ENCODE measurements around the gene MS4A14. TPM values are rescaled to one million over a fixed set of nuclear protein-coding genes. Genes with fewer than 3 reads are reported as not detected.
"Not testable (repeated sequence)": the region's sequence is repeated elsewhere in the genome, so short reads cannot be mapped to it uniquely, and the experiment has no call there.

The MS4A14 gene, protein sequence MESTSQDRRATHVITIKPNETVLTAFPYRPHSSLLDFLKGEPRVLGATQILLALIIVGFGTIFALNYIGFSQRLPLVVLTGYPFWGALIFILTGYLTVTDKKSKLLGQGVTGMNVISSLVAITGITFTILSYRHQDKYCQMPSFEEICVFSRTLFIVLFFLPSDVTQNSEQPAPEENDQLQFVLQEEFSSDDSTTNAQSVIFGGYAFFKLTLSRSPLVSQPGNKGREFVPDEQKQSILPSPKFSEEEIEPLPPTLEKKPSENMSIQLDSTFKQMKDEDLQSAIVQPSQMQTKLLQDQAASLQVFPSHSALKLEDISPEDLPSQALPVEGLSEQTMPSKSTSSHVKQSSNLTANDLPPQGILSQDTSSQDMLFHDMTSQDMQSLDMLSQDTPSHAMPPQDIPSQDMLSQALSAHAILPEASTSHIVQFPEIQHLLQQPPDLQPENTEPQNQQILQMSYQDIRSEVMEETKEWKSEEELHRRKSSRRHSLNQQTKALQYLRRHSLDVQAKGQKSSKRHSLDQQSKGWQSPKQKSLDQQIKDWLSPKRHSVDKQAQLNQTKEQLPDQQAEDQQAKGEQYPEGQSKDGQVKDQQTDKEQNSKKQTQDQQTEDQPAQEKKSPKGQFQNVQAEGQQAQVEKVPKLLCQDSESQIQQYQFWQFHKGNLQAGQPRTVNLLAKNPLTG
- total RNA-seq = 1 to 10 TPM; 2.2 to 4.4 TPM
- long read RNA-seq, donor 1, partial matches to known transcripts = 0 of 2 reads
- long read RNA-seq, donor 1, other reads (novel, unspliced or antisense) = 2 of 2 reads
- long read RNA-seq, donor 2 = 0 reads

- no peak for DNase-seq (ENCODE audit: low spot score)
- intact Hi-C loops (cut with DNase I) = no loop called here
These were observed at the start of gene MS4A14 for GRCh38 chr11:60396382-60396781. Gene MS4A14, plus strand, starts transcription at chr11:60396459. Its CDS starts 120 bp downstream, at chr11:60396579.

DNA sequence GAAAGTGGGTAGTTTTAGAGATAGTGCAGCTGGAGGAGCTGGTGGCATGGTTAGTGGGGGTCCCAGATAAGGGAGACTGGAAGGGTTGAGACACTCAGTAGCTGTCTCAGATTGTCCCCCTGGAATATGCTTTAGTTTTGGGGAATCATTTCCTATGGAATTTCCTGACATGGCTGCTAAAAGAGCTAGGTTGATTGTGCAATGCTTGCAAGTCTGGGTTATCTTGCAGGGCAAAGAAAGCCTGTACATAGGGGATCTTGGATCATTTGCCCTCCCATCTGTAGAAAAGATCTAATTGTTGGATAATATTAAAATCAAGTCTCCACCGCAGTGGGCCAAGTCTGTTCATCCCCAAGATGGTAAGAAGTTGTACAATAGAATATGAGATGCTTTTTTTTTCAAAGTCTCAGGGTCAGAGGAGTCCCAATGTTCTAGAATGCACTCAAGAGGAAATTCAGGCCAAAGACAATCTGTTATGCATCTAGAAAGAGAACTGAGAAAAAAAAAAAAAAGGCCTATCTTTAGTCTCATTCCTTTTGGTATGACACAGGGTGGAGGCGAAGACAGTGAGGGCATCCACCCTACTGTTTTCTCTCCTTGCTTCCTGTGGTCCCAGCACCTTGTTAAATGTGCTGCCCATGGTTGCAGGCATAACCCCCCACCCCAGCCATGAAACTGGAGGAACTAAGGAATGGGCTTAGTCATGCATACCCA lies 49.0 kb upstream of the MS4A14 start:
- intact Hi-C loops (cut with DNase I) = no loop called here
- no peak for DNase-seq (ENCODE audit: low spot score)

DNA sequence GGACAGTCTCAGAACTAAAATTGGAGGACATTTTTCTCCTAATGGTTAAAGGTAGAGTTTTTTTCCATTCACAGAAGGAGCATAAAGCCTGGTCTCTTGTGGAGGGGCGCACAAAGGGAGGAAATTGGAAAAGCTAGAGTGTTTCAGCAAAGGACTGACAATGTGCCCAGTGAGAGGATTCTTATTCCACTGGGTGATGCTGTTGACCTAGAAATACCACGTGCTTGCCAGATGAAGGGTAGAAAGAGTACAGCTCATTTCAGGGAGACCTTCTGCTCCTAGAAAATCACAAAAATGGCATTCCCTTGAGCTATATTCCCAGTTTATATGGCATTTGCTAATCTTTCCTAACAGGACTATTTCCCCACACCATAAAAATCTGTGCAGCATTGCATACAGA lies 48.1 kb upstream of the MS4A14 start:
- intact Hi-C loops (cut with DNase I) = no loop called here
- no peak for DNase-seq (ENCODE audit: low spot score)

GRCh38 chr11:60349990-60350389 lies 46.3 kb upstream of the MS4A14 start:
- DNase-seq (ENCODE audit: low spot score) = no peak
- intact Hi-C loops (cut with DNase I) = no loop called here

DNA sequence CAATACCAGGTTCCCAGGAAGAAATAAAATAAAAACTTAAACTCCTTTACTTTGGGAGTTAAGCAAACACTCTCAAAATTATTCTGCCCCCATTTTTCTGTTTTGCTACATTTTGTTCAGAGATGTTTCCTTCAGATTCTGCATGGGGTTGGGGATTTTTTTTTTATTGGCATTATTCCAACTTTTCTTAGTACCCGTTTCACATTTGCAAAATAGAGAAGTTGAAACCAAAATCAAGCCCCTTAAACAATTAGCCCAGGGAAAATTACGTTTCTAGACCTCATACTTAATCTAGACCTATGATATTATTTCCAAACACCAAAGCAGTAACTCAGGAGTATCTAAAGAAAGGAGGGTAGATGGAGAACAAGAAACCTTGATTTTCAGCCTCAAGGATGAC lies 38.5 kb upstream of the MS4A14 start:
- intact Hi-C loops (cut with DNase I) = no loop called here
- no peak for DNase-seq (ENCODE audit: low spot score)

DNA sequence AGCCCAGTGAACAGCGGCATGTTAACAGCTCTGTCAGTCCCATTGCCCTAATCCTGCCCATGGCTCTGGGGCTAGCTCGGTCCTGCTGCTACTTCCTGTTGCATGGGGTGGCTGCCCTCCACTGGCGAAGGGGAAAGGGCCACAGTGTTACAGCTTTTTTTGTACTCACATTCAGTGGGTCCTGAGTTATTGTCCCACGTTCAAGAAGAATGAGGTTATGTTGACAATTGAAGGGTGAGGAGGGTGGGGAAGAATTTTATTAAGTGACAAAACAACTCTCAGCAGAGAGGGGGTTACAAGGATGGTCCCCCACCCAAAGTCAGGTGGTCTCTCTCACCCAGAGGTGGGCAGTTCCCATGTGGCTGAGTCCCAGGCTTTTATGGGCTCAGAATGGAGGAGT lies 35.6 kb upstream of the MS4A14 start:
- intact Hi-C loops (cut with DNase I) = no loop called here
- DNase-seq (ENCODE audit: low spot score) = no peak

DNA sequence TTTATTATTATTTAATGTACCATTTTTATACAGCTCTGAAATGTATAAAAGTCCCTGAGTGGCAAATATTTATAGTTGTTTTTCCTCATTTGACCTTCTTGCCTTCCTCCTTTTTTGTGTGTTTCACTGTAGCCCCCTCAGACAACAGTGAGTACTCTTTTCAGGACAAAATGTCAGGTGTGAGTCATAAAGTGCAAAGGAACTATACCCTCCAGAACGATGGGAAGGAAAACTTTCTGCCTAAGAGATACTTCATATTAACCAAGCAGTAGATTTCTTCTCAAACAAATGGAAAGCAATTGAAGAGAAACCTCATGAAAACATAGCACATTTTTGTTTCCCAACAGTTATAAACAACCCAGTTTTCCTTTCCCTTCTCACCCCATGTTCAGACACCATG lies 34.0 kb upstream of the MS4A14 start:
- intact Hi-C loops (cut with DNase I) = no loop called here
- DNase-seq (ENCODE audit: low spot score) = no peak

- intact Hi-C loops (cut with DNase I) = no loop called here
- DNase-seq (ENCODE audit: low spot score) = no peak
These were observed 32.5 kb upstream of the MS4A14 start for GRCh38 chr11:60363542-60364470.

DNA sequence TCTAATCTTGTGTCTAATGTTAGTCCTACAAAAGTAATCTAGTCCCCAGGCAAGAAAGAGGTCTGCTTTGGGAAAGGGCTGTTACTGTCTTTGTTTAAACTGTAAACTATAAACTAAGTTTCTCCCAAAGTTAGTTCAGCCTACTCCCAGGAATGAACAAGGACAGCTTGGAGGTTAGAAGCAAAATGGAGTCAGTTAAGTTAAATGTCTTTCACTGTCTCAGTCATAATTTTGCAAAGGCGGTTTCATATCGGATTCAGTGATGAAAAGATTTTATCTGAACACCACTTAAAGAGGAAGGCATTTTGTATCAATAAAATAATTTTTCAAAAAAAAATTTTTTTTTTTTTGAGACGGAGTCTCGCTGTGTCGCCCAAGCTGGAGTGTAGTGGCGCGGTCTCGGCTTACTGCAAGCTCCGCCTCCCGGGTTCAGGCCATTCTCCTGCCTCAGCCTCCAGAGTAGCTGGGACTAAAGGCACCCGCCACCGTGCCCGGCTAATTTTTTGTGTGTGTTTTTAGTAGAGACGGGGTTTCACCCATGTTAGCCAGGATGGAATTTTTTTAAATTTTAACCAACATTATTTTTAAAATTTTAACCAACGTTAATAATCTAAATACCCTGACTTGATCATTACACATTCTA lies 29.9 kb upstream of the MS4A14 start:
- DNase-seq (ENCODE audit: low spot score); intact Hi-C loops (cut with DNase I): not testable (repeated sequence)

DNA sequence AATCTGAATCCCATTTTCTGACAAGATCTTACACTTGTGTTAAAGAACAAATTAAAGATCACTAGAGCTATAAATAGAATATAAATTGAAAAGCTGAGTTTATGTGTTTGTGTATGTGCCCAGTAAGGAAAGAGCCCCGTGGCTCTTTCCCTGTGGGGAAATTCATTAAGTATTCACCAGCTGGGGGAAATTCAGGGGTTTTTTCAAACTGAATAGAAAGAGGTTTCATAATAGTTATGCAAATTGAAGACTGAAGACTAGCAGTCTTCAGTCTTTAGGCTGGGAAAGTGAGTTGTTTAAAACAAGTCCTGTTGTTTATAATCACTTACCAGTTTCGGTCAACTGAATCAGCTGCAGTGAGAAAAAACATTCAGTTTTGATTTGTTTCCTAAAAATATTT lies 29.2 kb upstream of the MS4A14 start:
- DNase-seq (ENCODE audit: low spot score) = no peak
- intact Hi-C loops (cut with DNase I) = no loop called here

- no peak for DNase-seq (ENCODE audit: low spot score)
- intact Hi-C loops (cut with DNase I) = no loop called here
These were observed 28.4 kb upstream of the MS4A14 start for GRCh38 chr11:60367896-60368295.

GRCh38 chr11:60370252-60370810 lies 25.9 kb upstream of the MS4A14 start:
- intact Hi-C loops (cut with DNase I) = no loop called here

DNA sequence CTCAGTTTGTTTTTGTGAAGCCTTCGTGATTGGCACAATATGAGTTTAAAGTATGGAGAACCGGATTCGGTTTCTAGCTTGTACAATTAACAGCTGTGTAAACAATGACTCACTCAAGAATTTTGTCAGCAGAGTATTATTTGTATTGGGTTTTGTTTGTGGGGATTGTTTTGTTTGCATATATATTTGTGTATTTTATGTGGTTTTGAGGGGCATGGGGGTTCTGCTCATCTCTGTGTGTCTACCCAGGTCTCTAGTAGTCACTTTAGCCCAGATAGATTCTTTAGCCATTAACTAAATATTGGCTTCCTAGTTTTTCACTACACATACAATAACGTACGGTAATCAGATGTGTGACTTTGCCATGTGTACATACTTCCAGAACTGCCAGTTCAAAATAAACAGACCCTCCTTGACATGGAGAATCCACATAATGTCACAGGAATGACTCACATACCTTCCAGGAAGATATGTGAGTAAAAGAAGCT lies 25.4 kb upstream of the MS4A14 start:
- intact Hi-C loops (cut with DNase I) = no loop called here
- no peak for DNase-seq (ENCODE audit: low spot score)

More at GRCh38 chr11:60370252-60370810, 25.9 kb upstream of the MS4A14 start:
- no peak for DNase-seq (ENCODE audit: low spot score)

DNA sequence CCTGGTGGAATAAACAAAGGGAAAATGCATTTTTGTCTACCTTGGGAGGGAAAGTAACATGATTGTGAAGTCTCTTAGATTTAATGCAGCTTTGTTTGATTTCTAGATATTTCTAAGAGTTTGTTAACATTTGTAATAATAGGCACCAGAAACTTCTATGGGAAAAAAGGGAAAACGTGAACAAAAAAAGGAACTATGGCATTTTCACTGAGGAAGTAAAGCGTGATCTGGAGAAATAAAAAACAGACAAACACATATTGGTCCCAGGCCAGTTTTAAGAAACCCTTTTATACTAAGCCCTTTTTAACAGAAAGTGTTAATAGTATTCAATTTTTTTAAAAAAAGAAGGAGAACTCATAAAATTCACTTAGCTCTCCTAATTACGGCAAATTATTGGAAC lies 24.9 kb upstream of the MS4A14 start:
- intact Hi-C loops (cut with DNase I) = no loop called here
- no peak for DNase-seq (ENCODE audit: low spot score)

DNA sequence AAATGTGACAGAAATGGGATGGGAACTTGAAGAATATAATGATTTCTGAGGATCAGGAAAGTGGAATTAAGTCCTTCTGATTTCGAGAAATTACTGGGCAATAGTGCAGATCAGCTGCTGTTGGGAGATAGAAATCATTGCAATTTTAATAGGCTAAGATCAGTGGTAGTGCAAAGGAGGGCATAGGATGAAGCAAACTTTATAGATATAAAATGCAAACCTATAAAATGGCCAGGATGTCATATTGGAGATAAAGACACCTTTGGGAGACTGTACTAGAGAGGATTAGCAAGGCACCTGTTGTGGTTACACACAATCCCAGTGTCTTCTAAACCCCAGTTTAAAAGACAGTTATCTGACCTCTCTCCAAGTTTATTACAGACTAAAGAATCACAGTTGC lies 24.4 kb upstream of the MS4A14 start:
- intact Hi-C loops (cut with DNase I) = no loop called here
- DNase-seq (ENCODE audit: low spot score) = no peak

- intact Hi-C loops (cut with DNase I) = no loop called here
- no peak for DNase-seq (ENCODE audit: low spot score)
These were observed 23.5 kb upstream of the MS4A14 start for GRCh38 chr11:60372767-60373166.

DNA sequence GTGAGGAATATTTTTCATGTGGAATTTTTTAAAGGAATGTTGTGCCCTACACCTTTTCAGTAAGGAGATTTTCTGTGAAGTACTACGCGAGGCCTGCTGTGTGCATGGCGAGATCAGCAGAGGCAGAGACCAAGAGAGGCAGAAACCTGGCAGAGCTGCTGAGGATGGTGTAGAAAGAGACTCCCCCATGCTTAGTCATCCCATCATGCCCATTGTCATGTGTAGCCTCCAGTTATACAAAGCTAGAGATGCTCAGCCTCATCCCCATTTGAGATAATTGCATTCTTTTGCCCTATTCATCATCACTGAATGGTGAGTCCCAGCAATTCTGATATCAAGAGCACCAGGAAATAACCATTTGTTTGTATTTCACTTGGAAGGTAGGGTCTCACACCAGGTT lies 20.9 kb upstream of the MS4A14 start:
- DNase-seq (ENCODE audit: low spot score) = no peak
- intact Hi-C loops (cut with DNase I) = no loop called here

DNA sequence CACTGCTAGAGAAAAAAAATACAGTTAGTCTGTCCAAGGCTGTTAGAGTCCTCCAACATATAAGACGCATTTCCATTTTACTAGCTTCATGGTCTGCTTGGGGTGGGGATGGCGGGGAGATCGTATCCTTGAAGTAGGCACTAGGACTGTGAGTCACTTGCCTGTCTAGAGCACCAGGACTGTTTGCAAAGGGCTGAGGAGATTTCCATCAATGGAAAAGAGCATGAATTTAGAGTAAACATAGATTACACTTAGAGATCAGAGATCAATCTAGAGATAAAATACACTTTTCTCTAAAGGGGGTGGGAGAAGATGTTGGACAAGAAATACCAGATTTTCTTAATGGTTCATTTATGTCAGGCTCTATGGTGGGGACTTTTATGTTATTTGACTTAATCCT lies 19.7 kb upstream of the MS4A14 start:
- intact Hi-C loops (cut with DNase I) = no loop called here
- DNase-seq (ENCODE audit: low spot score) = no peak
